Activated CD8-positive, alpha-beta memory T cell treated with anti-CD3 and anti-CD28 coated beads for 1 hour (primary cell): ENCODE measurements around the gene MARK3.

Experiments
- DNase-seq, 2 donors: peaks; one replicate each; pipeline ENCODE4 v3.0.0-alpha.2; 2020; ENCODE audit warnings: low read depth in 1 of 2; ENCODE audit errors: extremely low read depth in 1 of 2

The MARK3 gene

GRCh38 chr14:103535081-103535890 lies 150.1 kb downstream of the MARK3 start:
- DNase-seq: no peak

- DNase-seq: no peak
Observed at GRCh38 chr14:103535891-103536565, 150.8 kb downstream of the MARK3 start.

GRCh38 chr14:103536693-103537092 lies 151.5 kb downstream of the MARK3 start:
- DNase-seq: no peak

- DNase-seq: no peak
Observed at GRCh38 chr14:103537175-103537990, 152.2 kb downstream of the MARK3 start.

GRCh38 chr14:103538291-103539055 lies 153.3 kb downstream of the MARK3 start:
- no peak for DNase-seq

- no peak for DNase-seq
Observed at GRCh38 chr14:103539056-103539825, 154.0 kb downstream of the MARK3 start.

GRCh38 chr14:103540821-103541708 lies 155.8 kb downstream of the MARK3 start:
- DNase-seq: no peak

GRCh38 chr14:103541709-103542604 lies 156.7 kb downstream of the MARK3 start:
- no peak for DNase-seq

GRCh38 chr14:103542605-103543088 lies 157.4 kb downstream of the MARK3 start:
- no peak for DNase-seq

- DNase-seq: no peak
Observed at GRCh38 chr14:103543140-103543539, 157.9 kb downstream of the MARK3 start.

- DNase-seq: no peak
Observed at GRCh38 chr14:103543721-103544387, 158.6 kb downstream of the MARK3 start.

GRCh38 chr14:103544388-103545218 lies 159.4 kb downstream of the MARK3 start:
- no peak for DNase-seq

GRCh38 chr14:103545219-103545914 lies 160.2 kb downstream of the MARK3 start:
- no peak for DNase-seq

GRCh38 chr14:103545915-103546651 lies 160.9 kb downstream of the MARK3 start:
- no peak for DNase-seq
